Adrenal gland (tissue), 5 donors: ENCODE data around the gene ANKRD13A.

Experiments
- POLR2A ChIP-seq, 2 donors: fragments of 450-650 bp; IDR thresholded peaks; one replicate each; pipeline ENCODE4 v1.6.1; 2017; ENCODE audit warnings: antibody characterized with exemption in 2 of 2, mild to moderate bottlenecking in 2 of 2, moderate library complexity in 1 of 2
- TF ChIP-seq, protein P1 (sequence below), 6 experiments: fragments of 450-650 bp in 4 of 6; fragments of 200-600 bp in 2 of 6; sonication (generic) in 1 of 6; IDR thresholded peaks; 1 replicate in 5 of 6; 2 replicates in 1 of 6; pipeline versions ENCODE4 v1.5.1 to v1.8.0; 2016 to 2021; ENCODE audit warnings: antibody characterized with exemption in 6 of 6, mild to moderate bottlenecking in 2 of 6, moderate library complexity in 1 of 6
- donor health status: DM: no; HTN: no; CAD: no.

DNA sequence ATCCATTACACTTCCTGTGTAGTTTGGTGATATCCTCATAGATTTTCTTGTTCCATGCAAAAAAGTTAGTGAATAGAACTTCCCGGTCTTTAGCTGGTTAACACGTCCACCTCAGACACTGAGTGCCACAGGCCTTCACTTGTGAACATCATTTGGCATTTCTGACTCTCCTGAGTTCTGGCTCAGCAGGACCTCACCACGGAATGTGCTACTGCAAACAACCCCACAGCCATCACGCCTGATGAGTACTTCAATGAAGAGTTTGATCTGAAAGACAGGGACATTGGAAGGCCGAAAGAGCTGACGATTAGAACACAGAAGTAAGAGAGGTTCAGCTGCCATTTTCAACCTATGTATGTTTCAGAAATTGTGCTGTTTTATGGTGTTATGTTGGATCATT lies 29.1 kb downstream of the ANKRD13A start:
- TF ChIP-seq, protein P1, sequence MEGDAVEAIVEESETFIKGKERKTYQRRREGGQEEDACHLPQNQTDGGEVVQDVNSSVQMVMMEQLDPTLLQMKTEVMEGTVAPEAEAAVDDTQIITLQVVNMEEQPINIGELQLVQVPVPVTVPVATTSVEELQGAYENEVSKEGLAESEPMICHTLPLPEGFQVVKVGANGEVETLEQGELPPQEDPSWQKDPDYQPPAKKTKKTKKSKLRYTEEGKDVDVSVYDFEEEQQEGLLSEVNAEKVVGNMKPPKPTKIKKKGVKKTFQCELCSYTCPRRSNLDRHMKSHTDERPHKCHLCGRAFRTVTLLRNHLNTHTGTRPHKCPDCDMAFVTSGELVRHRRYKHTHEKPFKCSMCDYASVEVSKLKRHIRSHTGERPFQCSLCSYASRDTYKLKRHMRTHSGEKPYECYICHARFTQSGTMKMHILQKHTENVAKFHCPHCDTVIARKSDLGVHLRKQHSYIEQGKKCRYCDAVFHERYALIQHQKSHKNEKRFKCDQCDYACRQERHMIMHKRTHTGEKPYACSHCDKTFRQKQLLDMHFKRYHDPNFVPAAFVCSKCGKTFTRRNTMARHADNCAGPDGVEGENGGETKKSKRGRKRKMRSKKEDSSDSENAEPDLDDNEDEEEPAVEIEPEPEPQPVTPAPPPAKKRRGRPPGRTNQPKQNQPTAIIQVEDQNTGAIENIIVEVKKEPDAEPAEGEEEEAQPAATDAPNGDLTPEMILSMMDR (IDR thresholded peaks at IDR 0.05) = no peak
- no peak for TF ChIP-seq POLR2A (IDR thresholded peaks at IDR 0.05)
